Effector memory CD4-positive, alpha-beta T cell (primary cell): ENCODE data around the gene CERK.

ENCODE experiments used
- DNase-seq, 3 donors: peaks; one replicate each; pipeline ENCODE4 v3.0.0-alpha.2; 2020
- H3K27ac ChIP-seq: 2 replicates; pipeline ENCODE4 v1.7.0; 2013; ENCODE audit warnings: mild to moderate bottlenecking, low read length, moderate library complexity; ENCODE audit not compliant: insufficient read depth, poor library complexity, severe bottlenecking
- H3K27me3 ChIP-seq: replicated peaks from 2 replicates; pipeline ENCODE4 v1.7.0; 2013; ENCODE audit warnings: mild to moderate bottlenecking, low read length; ENCODE audit not compliant: insufficient read depth, control insufficient read depth, poor library complexity, severe bottlenecking
- H3K36me3 ChIP-seq: 2 replicates; pipeline ENCODE4 v1.7.0; 2013; ENCODE audit warnings: mild to moderate bottlenecking, low read length, moderate library complexity; ENCODE audit not compliant: control insufficient read depth, insufficient read depth
- H3K4me1 ChIP-seq: 2 replicates; pipeline ENCODE4 v1.7.0; 2013; ENCODE audit warnings: low read length, mild to moderate bottlenecking; ENCODE audit not compliant: control insufficient read depth, insufficient read depth, poor library complexity, severe bottlenecking
- H3K4me3 ChIP-seq: 2 replicates; pipeline ENCODE4 v1.7.0; 2013; ENCODE audit warnings: low read length, low read depth, mild to moderate bottlenecking; ENCODE audit not compliant: insufficient read depth, poor library complexity, severe bottlenecking
- H3K9me3 ChIP-seq: 2 replicates; pipeline ENCODE4 v1.7.0; 2013; ENCODE audit warnings: mild to moderate bottlenecking, low read length, moderate library complexity; ENCODE audit not compliant: control insufficient read depth

CERK gene

GRCh38 chr22:46666577-46667244 lies 71.3 kb downstream of the CERK start:
- H3K27me3 ChIP-seq = no peaks in the 10 kb centered on the region

GRCh38 chr22:46665751-46666280 lies 72.2 kb downstream of the CERK start:
- Histone ChIP-seq H3K27ac (no peak overlapping the region), H3K9me3 (no peaks in the 10 kb centered on the region), H3K36me3 (peaks cover 8% of the 10 kb centered on the region), H3K27me3 (no peaks in the 10 kb centered on the region), H3K4me3 (no peak overlapping the region), H3K4me1 (peaks cover 10% of the 10 kb centered on the region)
- no peak for DNase-seq

More at GRCh38 chr22:46666577-46667244, 71.3 kb downstream of the CERK start:
- H3K27ac ChIP-seq = no peak overlapping the region
- H3K4me1 ChIP-seq = peaks cover 2% of the 10 kb centered on the region
- no peaks in the 10 kb centered on the region for H3K9me3 ChIP-seq
- DNase-seq = no peak
- no peak overlapping the region for H3K4me3 ChIP-seq
- H3K36me3 ChIP-seq = peaks cover 8% of the 10 kb centered on the region

GRCh38 chr22:46665151-46665695 lies 72.8 kb downstream of the CERK start:
- DNase-seq = no peak
- H3K4me1 ChIP-seq = peaks cover 16% of the 10 kb centered on the region
- no peak overlapping the region for H3K27ac ChIP-seq
- H3K27me3 ChIP-seq = no peaks in the 10 kb centered on the region
- peaks cover 8% of the 10 kb centered on the region for H3K36me3 ChIP-seq
- no peak overlapping the region for H3K4me3 ChIP-seq
- no peaks in the 10 kb centered on the region for H3K9me3 ChIP-seq

- no peaks in the 10 kb centered on the region for H3K27me3 ChIP-seq
- no peaks in the 10 kb centered on the region for H3K9me3 ChIP-seq
- no peak overlapping the region for H3K4me3 ChIP-seq
- no peak overlapping the region for H3K27ac ChIP-seq
- no peak for DNase-seq
- H3K36me3 ChIP-seq = peaks cover 8% of the 10 kb centered on the region
- H3K4me1 ChIP-seq = peaks cover 25% of the 10 kb centered on the region
Measured at GRCh38 chr22:46664301-46664855, 73.7 kb downstream of the CERK start.

- Histone ChIP-seq H3K4me1 (peaks cover 25% of the 10 kb centered on the region), H3K4me3 (no peak overlapping the region), H3K27ac (no peak overlapping the region), H3K27me3 (no peaks in the 10 kb centered on the region), H3K9me3 (no peaks in the 10 kb centered on the region), H3K36me3 (peaks cover 8% of the 10 kb centered on the region)
- no peak for DNase-seq
Measured at GRCh38 chr22:46663436-46664100, 74.5 kb downstream of the CERK start.

GRCh38 chr22:46663001-46663400 lies 75.1 kb downstream of the CERK start:
- Histone ChIP-seq H3K27me3 (no peaks in the 10 kb centered on the region), H3K4me1 (peaks cover 25% of the 10 kb centered on the region), H3K4me3 (no peak overlapping the region), H3K27ac (no peak overlapping the region), H3K9me3 (no peaks in the 10 kb centered on the region), H3K36me3 (peaks cover 8% of the 10 kb centered on the region)
- DNase-seq = no peak

- Histone ChIP-seq H3K27me3 (no peaks in the 10 kb centered on the region), H3K9me3 (no peaks in the 10 kb centered on the region), H3K4me1 (peaks cover 25% of the 10 kb centered on the region), H3K27ac (no peak overlapping the region), H3K36me3 (peaks cover 5% of the 10 kb centered on the region), H3K4me3 (no peak overlapping the region)
- no peak for DNase-seq
Measured at GRCh38 chr22:46662226-46662625, 75.8 kb downstream of the CERK start.

- peak; percentile 52 to 58 (median 57) for DNase-seq
- no peaks in the 10 kb centered on the region for H3K9me3 ChIP-seq
- peak overlapping the region; percentile 22 for H3K4me3 ChIP-seq
- H3K4me1 ChIP-seq = peaks cover 25% of the 10 kb centered on the region
- no peaks in the 10 kb centered on the region for H3K36me3 ChIP-seq
- peak overlapping the region; percentile 69 for H3K27ac ChIP-seq
- no peaks in the 10 kb centered on the region for H3K27me3 ChIP-seq
Measured at GRCh38 chr22:46661221-46661851, 76.7 kb downstream of the CERK start.

GRCh38 chr22:46660604-46661201 lies 77.3 kb downstream of the CERK start:
- no peaks in the 10 kb centered on the region for H3K36me3 ChIP-seq
- peak overlapping the region; percentile 69 for H3K27ac ChIP-seq
- H3K4me1 ChIP-seq = peaks cover 25% of the 10 kb centered on the region
- peak overlapping the region; percentile 22 for H3K4me3 ChIP-seq
- peak in 2 of 3 donors; percentile 38 to 44 for DNase-seq
- no peaks in the 10 kb centered on the region for H3K27me3 ChIP-seq
- H3K9me3 ChIP-seq = no peaks in the 10 kb centered on the region
